GM23248 (cell line): ENCODE results near the gene AGXT.

Experiments
- EZH2 ChIP-seq: fragments of 200-600 bp; sonication (generic); IDR thresholded peaks from 2 replicates; pipeline ENCODE4 v1.6.1; 2018; ENCODE audit warnings: antibody characterized with exemption, mild to moderate bottlenecking; ENCODE audit not compliant: insufficient read depth, poor library complexity, severe bottlenecking
- EZH2phosphoT487 ChIP-seq: fragments of 200-600 bp; sonication (generic); IDR thresholded peaks from 2 replicates; pipeline ENCODE4 v1.6.1; 2018; ENCODE audit warnings: antibody characterized with exemption, moderate library complexity, mild to moderate bottlenecking, low read depth; ENCODE audit not compliant: insufficient read depth

GRCh38 chr2:240886678-240887609 is 18.3 kb downstream of the AGXT start:
- TF ChIP-seq EZH2phosphoT487 (no peak), EZH2 (no peak)
